Endothelial cell (in vitro differentiated cells): Measurements from ENCODE around the gene STT3B. TPM values are rescaled to one million over a fixed set of nuclear protein-coding genes. Genes with fewer than 3 reads are reported as not detected.

Source experiments
- DNase-seq: peaks from one replicate; pipeline ENCODE4 v3.0.0; 2021; ENCODE audit warnings: low spot score
- H3K27ac Mint-ChIP-seq: one replicate; pipeline ENCODE4 v1.8.0; 2021; ENCODE audit warnings: mixed read lengths, inconsistent platforms; ENCODE audit not compliant: unreplicated experiment
- H3K27me3 Mint-ChIP-seq: one replicate; pipeline ENCODE4 v1.8.0; 2021; ENCODE audit warnings: mild to moderate bottlenecking, moderate library complexity, mixed read lengths, inconsistent platforms; ENCODE audit not compliant: unreplicated experiment
- H3K36me3 Mint-ChIP-seq: one replicate; pipeline ENCODE4 v1.8.0; 2021; ENCODE audit warnings: mild to moderate bottlenecking, low read depth, mixed read lengths, inconsistent platforms; ENCODE audit not compliant: unreplicated experiment
- H3K4me1 Mint-ChIP-seq: one replicate; pipeline ENCODE4 v1.8.0; 2021; ENCODE audit warnings: mild to moderate bottlenecking, mixed read lengths, inconsistent platforms; ENCODE audit not compliant: unreplicated experiment
- H3K4me3 Mint-ChIP-seq: one replicate; pipeline ENCODE4 v1.8.0; 2021; ENCODE audit warnings: mild to moderate bottlenecking, mixed read lengths, inconsistent platforms; ENCODE audit not compliant: unreplicated experiment
- H3K9me3 Mint-ChIP-seq: one replicate; pipeline ENCODE4 v1.8.0; 2021; ENCODE audit warnings: mixed read lengths, inconsistent platforms; ENCODE audit not compliant: unreplicated experiment
- total RNA-seq: library from RNA; stranded (reverse); fragmentation: NEBNext Ultra II Directional; extraction: Animal tissue kit (Norgen Biotek cat#: 25700); gene quantifications from one replicate; pipeline ENCODE4 v1.2.1, GENCODE V29; 2021; ENCODE audit not compliant: unreplicated experiment
- TF ChIP-seq, protein P1 (sequence below): fragments of 200-600 bp; sonication (generic); IDR thresholded peaks from one replicate; pipeline ENCODE4 v1.5.0; 2021; ENCODE audit warnings: antibody characterized with exemption; ENCODE audit not compliant: unreplicated experiment

The STT3B gene
- total RNA-seq, 1 donor from 2014 or later = 103 TPM

DNA sequence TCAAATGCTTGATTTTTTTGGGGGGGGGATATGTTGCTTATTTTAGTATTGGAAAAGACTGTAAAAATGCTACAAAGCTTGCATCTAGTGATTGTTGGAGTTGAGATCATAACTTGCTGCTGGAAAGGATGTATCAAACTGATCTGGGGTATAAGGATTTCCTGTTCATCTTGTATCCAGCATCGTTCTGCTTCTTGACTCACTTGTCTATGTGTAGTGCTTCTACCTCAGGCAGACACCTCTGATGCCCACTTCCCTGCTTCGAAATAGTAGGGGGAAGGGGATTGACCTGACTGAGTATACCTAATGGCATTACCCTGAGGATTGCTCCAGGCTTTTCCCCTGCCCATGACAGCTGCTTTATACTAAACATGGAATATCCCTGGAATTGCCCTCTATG lies 42.7 kb downstream of the STT3B start:
- Mint-ChIP-seq H3K9me3 (no peaks in the 10 kb centered on the region), H3K27ac (no peak overlapping the region), H3K4me3 (no peak overlapping the region), H3K36me3 (no peaks in the 10 kb centered on the region), H3K4me1 (peaks cover 7% of the 10 kb centered on the region), H3K27me3 (peaks cover 2% of the 10 kb centered on the region)
- TF ChIP-seq, protein P1, sequence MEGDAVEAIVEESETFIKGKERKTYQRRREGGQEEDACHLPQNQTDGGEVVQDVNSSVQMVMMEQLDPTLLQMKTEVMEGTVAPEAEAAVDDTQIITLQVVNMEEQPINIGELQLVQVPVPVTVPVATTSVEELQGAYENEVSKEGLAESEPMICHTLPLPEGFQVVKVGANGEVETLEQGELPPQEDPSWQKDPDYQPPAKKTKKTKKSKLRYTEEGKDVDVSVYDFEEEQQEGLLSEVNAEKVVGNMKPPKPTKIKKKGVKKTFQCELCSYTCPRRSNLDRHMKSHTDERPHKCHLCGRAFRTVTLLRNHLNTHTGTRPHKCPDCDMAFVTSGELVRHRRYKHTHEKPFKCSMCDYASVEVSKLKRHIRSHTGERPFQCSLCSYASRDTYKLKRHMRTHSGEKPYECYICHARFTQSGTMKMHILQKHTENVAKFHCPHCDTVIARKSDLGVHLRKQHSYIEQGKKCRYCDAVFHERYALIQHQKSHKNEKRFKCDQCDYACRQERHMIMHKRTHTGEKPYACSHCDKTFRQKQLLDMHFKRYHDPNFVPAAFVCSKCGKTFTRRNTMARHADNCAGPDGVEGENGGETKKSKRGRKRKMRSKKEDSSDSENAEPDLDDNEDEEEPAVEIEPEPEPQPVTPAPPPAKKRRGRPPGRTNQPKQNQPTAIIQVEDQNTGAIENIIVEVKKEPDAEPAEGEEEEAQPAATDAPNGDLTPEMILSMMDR = no peak
- DNase-seq = no peak

GRCh38 chr3:31576521-31576920 lies 43.8 kb downstream of the STT3B start:
- no peak for DNase-seq
- H3K4me3 Mint-ChIP-seq = no peak overlapping the region
- H3K9me3 Mint-ChIP-seq = no peaks in the 10 kb centered on the region
- TF ChIP-seq, protein P1 = no peak
- H3K27ac Mint-ChIP-seq = no peak overlapping the region
- no peaks in the 10 kb centered on the region for H3K36me3 Mint-ChIP-seq
- H3K27me3 Mint-ChIP-seq = no peaks in the 10 kb centered on the region
- H3K4me1 Mint-ChIP-seq = peaks cover 7% of the 10 kb centered on the region

DNA sequence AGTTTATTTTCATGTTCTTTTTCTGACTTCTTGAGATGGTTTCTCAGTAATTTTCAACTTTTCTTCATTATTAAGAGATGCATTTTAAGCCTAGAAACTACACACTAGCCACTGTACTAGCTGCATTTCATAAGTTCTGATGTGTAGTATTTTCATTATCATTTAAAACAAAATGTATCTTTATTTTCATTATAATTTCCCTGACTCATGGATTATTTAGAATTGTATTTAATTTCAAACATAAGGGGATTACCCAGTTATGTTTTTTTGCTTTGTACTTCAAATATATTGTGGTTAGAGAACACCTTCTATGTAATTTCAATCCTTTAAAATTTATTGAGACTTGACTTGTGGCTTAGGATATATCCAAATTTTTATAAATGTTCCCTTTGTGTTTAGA lies 44.5 kb downstream of the STT3B start:
- TF ChIP-seq, protein P1 = no peak
- peaks cover 7% of the 10 kb centered on the region for H3K4me1 Mint-ChIP-seq
- DNase-seq = no peak
- H3K9me3 Mint-ChIP-seq = no peaks in the 10 kb centered on the region
- H3K4me3 Mint-ChIP-seq = no peak overlapping the region
- no peaks in the 10 kb centered on the region for H3K36me3 Mint-ChIP-seq
- H3K27ac Mint-ChIP-seq = no peak overlapping the region
- no peaks in the 10 kb centered on the region for H3K27me3 Mint-ChIP-seq

DNA sequence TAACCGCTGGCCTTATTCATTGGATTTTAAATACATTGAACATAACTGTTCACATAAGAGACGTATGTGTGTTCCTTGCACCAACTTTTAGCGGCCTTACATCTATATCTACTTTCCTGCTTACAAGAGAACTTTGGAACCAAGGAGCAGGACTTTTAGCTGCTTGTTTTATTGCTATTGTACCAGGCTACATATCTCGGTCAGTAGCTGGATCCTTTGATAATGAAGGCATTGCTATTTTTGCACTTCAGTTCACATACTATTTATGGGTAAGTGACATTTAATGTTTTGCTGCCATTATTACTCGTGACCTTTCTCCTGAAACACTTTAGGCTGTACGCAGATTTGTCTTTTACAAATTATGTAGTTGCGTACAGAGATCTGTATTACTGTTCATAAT lies 47.1 kb downstream of the STT3B start:
- DNase-seq = no peak
- H3K4me3 Mint-ChIP-seq = no peak overlapping the region
- no peaks in the 10 kb centered on the region for H3K36me3 Mint-ChIP-seq
- H3K27ac Mint-ChIP-seq = no peak overlapping the region
- no peaks in the 10 kb centered on the region for H3K9me3 Mint-ChIP-seq
- H3K4me1 Mint-ChIP-seq = peaks cover 7% of the 10 kb centered on the region
- H3K27me3 Mint-ChIP-seq = no peaks in the 10 kb centered on the region
- TF ChIP-seq, protein P1 = no peak

DNA sequence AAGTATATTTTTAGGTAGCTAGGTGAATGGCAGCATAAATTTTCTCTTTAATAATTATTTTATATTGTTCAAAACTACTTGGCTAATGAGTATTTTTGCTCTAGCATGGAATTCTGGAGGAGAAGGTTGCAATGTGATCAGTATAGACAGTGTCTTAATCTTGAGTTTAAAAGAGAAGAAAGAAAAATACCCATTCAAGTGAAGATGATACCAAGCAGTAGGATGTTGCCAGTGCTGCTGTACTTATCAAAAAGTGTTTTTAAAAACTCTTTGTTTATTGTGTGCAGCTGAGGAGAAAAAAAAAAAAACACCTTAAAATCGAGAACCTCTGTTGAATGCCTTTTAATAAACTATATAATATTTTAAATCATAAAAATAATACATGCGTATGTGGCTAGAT lies 47.9 kb downstream of the STT3B start:
- DNase-seq = no peak
- Mint-ChIP-seq H3K9me3 (no peaks in the 10 kb centered on the region), H3K36me3 (peaks cover 4% of the 10 kb centered on the region), H3K27ac (no peak overlapping the region), H3K27me3 (no peaks in the 10 kb centered on the region), H3K4me1 (peaks cover 2% of the 10 kb centered on the region), H3K4me3 (no peak overlapping the region)
- TF ChIP-seq, protein P1 = no peak
